ENCODE results near the gene SCYGR5. TPM values are rescaled to one million over a fixed set of nuclear protein-coding genes. Genes with fewer than 3 reads are reported as not detected.
A peak's percentile ranks its signal among the peaks of the same experiment; 100 is the strongest.

The SCYGR5 gene
- total RNA-seq, 2 donors from 2014 or later, result not detected

DNA sequence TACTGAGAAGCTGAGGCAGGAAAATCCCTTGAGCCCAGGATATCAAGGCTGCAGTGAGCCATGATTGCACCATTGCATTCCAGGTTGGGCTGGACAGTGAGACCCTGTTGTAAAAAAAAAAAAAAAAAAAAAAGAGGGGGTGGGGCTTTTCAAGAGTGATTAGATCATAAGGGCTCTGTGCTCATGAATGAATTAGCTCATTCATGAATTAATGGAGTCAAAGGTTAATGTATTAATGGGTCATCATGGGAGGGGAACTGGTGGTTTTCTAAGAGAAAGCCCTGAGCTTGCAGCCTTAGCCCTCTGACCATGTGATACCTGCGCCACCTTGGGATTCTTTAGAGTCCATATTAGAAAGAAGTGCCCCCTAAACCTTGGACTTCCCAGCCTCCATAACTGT is 46.7 kb downstream of the SCYGR5 start:
- Histone ChIP-seq H3K27me3 (no peaks in the 10 kb centered on the region), H3K27ac (no peak overlapping the region), H3K36me3 (no peaks in the 10 kb centered on the region), H3K4me1 (no peaks in the 10 kb centered on the region), H3K9ac (ENCODE audit: low read depth in 2 of 2, low read length in 2 of 2) (no peak overlapping the region), H3K4me3 (no peak overlapping the region), H3K9me3 (no peaks in the 10 kb centered on the region)
- intact Hi-C loops (cut with DNase I), result no loop called here
- TF ChIP-seq, protein P1, sequence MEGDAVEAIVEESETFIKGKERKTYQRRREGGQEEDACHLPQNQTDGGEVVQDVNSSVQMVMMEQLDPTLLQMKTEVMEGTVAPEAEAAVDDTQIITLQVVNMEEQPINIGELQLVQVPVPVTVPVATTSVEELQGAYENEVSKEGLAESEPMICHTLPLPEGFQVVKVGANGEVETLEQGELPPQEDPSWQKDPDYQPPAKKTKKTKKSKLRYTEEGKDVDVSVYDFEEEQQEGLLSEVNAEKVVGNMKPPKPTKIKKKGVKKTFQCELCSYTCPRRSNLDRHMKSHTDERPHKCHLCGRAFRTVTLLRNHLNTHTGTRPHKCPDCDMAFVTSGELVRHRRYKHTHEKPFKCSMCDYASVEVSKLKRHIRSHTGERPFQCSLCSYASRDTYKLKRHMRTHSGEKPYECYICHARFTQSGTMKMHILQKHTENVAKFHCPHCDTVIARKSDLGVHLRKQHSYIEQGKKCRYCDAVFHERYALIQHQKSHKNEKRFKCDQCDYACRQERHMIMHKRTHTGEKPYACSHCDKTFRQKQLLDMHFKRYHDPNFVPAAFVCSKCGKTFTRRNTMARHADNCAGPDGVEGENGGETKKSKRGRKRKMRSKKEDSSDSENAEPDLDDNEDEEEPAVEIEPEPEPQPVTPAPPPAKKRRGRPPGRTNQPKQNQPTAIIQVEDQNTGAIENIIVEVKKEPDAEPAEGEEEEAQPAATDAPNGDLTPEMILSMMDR (IDR thresholded peaks at IDR 0.05), result no peak
- no peak for DNase-seq

DNA sequence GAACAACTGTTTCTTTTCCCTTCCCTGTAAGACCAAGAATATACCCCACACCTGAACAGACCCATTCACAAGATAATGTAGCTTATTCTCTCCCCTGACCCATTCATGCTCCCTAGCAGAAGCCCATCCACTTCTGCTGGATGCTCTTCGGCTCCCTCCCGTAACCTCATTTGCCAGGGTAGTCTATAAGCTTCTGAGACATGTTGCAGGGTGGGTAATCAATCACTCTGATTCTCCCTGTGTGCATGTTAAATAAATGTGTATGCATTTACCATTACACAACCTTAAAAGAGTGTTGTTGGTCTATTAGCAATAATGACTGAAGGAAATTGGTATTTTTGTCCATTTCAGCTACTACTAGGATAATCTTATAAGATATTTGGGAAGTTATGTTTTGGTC is 49.9 kb downstream of the SCYGR5 start:
- H3K9me3 ChIP-seq, result no peaks in the 10 kb centered on the region
- TF ChIP-seq, protein P1 (IDR thresholded peaks at IDR 0.05), result no peak
- peak overlapping the region in 1 of 2 donors; percentile 34 for H3K9ac ChIP-seq (ENCODE audit: low read depth in 2 of 2, low read length in 2 of 2)
- H3K4me3 ChIP-seq, result no peak overlapping the region
- no peaks in the 10 kb centered on the region for H3K27me3 ChIP-seq
- H3K27ac ChIP-seq, result no peak overlapping the region
- H3K4me1 ChIP-seq, result no peaks in the 10 kb centered on the region
- H3K36me3 ChIP-seq, result no peaks in the 10 kb centered on the region
- no peak for DNase-seq
- intact Hi-C loops (cut with DNase I), result no loop called here

Other genes with a start within 250 kb of the SCYGR5 start
- 100 to 1,000 TPM in 1 of 2 donors, 10 to 100 TPM in 1; 83.3 to 101 TPM for gene AGFG1, start 194.6 kb upstream of the SCYGR5 start, total RNA-seq
- not detected for gene SCYGR2, start 67.9 kb upstream of the SCYGR5 start, total RNA-seq
- gene SCYGR3, start 52.0 kb upstream of the SCYGR5 start, total RNA-seq, result not detected
- gene SCYGR4, start 49.3 kb upstream of the SCYGR5 start, total RNA-seq, result not detected
- 10 to 100 TPM in 1 of 2 donors, 1 to 10 TPM in 1; 6.4 to 19.6 TPM for gene SLC19A3, start 51.2 kb downstream of the SCYGR5 start, total RNA-seq
- gene SCYGR6, start 58.0 kb downstream of the SCYGR5 start, total RNA-seq, result not detected
- not detected for gene SCYGR7, start 61.5 kb downstream of the SCYGR5 start, total RNA-seq
- not detected for gene SCYGR8, start 79.1 kb downstream of the SCYGR5 start, total RNA-seq
- 10 to 100 TPM; 11.5 to 43.5 TPM for gene CCL20, start 147.0 kb downstream of the SCYGR5 start, total RNA-seq
- gene DAW1, start 204.8 kb downstream of the SCYGR5 start, total RNA-seq, result not detected